ACC112 (cell line): ENCODE data around the gene OXA1L.
A peak's percentile ranks its signal among the peaks of the same experiment; 100 is the strongest.

Experiments used
- H2AFZ ChIP-seq: fragments of 200-600 bp; sonication (generic); one replicate; pipeline ENCODE4 v1.6.0; 2017; ENCODE audit warnings: antibody characterized with exemption, low read length; ENCODE audit not compliant: unreplicated experiment
- H3K27ac ChIP-seq: fragments of 200-600 bp; sonication (generic); 2 replicates; pipeline ENCODE4 v1.5.1; 2014; ENCODE audit warnings: low read depth, mild to moderate bottlenecking, antibody characterized with exemption, low read length, moderate library complexity
- H3K27me3 ChIP-seq: fragments of 200-600 bp; sonication (generic); 2 replicates; pipeline ENCODE4 v1.6.1; 2014; ENCODE audit warnings: mild to moderate bottlenecking, antibody characterized with exemption, low read length, moderate library complexity, mixed read lengths; ENCODE audit not compliant: insufficient read depth
- H3K36me3 ChIP-seq: fragments of 200-600 bp; sonication (generic); 2 replicates; pipeline ENCODE4 v1.6.1; 2016; ENCODE audit warnings: mild to moderate bottlenecking, antibody characterized with exemption, low read length, moderate library complexity, mixed read lengths; ENCODE audit not compliant: insufficient read depth
- H3K4me1 ChIP-seq: fragments of 200-600 bp; sonication (generic); one replicate; pipeline ENCODE4 v1.6.1; 2016; ENCODE audit warnings: low read length, mixed read lengths; ENCODE audit not compliant: insufficient read depth, unreplicated experiment, control insufficient read depth
- H3K4me3 ChIP-seq: fragments of 200-600 bp; sonication (generic); 2 replicates; pipeline ENCODE4 v1.5.1; 2014; ENCODE audit warnings: mild to moderate bottlenecking, low read depth, low read length
- H3K79me2 ChIP-seq: fragments of 200-600 bp; sonication (generic); one replicate; pipeline ENCODE4 v1.6.0; 2016; ENCODE audit warnings: low read length; ENCODE audit not compliant: control insufficient read depth, unreplicated experiment, insufficient read depth

OXA1L gene

DNA sequence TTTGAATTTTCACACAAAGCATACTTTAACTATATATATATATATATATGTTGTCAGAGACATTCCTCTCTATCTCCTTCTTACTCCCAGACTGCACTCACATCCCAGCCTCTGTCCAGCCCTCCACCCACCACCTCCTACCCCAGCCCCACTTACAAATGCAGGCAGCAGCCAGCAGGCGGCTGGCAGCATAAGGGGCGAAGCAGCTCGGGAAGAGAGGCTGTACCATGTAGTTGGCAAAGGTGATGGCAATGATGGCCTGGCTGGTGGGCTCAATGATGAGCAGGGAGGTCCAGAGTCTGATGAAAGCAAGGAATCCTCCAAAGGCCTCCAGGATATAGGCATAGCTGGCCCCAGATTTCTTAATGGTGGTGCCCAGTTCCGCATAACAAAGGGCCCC is 46.3 kb downstream of the OXA1L start:
- Histone ChIP-seq H3K27ac (no peak overlapping the region), H3K4me1 (peaks cover 8% of the 10 kb centered on the region), H3K27me3 (no peaks in the 10 kb centered on the region), H2AFZ (no peak overlapping the region), H3K36me3 (no peaks in the 10 kb centered on the region), H3K4me3 (no peak overlapping the region), H3K79me2 (no peaks in the 10 kb centered on the region)

DNA sequence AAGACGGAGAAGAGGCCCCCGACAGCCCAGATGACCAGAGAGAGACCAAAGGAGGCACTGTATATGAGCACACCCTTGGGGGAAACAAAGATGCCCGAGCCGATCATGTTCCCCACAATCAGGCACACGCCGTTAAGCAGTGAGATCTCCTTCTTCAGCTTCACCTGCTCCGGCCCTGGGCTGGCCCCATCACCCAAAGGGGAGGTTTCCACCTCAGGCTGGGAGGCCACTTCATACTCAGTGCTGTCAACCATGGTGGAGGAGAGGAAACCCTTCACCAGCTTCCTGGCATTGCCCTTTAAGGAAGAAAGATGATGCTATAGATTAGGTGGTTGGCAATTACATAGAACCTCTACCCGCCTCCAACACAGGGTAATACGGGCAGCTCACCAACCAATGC is 46.7 kb downstream of the OXA1L start:
- Histone ChIP-seq H3K4me3 (no peak overlapping the region), H3K4me1 (peaks cover 8% of the 10 kb centered on the region), H3K79me2 (no peaks in the 10 kb centered on the region), H3K27me3 (no peaks in the 10 kb centered on the region), H2AFZ (no peak overlapping the region), H3K27ac (no peak overlapping the region), H3K36me3 (no peaks in the 10 kb centered on the region)

DNA sequence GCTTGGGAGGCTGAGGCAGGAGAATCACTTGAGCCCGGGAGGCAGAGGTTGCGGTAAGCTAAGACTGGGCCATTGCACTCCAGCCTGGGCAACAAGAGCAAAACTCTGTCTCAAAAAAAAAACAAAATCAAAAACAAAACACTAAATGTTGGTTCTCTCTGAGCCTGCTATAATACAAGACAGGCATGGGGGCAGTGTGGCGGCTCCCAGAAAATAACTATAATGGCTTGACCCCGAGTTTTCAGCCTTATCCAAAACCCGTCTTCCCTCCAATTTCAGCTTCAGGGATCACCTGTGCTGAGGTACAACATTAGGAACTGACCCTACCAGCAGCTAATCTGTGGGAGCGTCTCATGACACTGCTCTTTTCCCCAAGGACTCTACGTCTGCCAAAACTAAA is 47.9 kb downstream of the OXA1L start:
- Histone ChIP-seq H3K27ac (no peak overlapping the region), H3K27me3 (no peaks in the 10 kb centered on the region), H3K4me3 (no peak overlapping the region), H2AFZ (no peak overlapping the region), H3K36me3 (no peaks in the 10 kb centered on the region), H3K79me2 (no peaks in the 10 kb centered on the region), H3K4me1 (peaks cover 13% of the 10 kb centered on the region)

DNA sequence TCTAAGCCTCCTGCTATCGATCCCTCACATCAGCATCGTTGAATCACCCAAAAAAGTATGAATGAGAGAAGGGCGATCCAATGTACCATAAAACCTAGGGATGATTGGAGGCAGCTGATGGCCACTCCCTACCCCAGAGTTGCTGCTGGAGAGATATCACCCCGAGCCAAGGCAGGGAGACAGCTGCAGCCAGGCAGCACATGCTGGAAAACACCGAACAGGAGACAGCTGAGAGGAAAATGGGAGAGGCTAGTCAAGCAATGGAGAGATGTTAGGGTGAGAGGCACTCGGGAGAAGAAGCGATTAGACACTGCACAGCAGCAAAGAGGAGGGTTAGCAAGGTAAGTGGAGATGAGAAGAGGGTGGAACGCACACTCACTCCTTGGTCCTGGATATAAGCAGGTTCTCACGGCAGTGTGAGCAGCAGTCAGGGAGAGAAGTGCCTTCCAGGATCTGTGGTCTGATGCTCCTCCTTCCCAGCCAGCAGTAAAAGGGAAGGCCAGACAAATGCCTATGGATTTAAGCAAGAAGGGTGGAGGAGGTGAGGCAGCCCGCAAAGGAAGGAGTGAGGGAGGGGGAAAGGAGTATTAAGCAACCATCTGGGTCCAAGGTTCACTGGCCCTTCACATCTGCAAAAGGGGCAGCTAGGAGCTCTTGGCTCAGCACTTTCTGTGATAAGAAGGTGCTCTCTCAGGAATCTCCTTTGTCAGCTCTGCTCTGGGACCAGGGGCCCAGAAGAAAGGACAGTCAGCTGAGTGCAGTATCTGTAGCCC is 48.6 kb downstream of the OXA1L start, which contains the start of gene SLC7A7:
SLC7A7 (minus strand) TSS at position 495 of the 773 bp plus-strand sequence. CDS start 2,037 bp downstream, outside the sequence.
- Histone ChIP-seq H3K4me1 (peaks cover 21% of the 10 kb centered on the region), H2AFZ (no peak within 1 kb of the TSS), H3K36me3 (no peaks in the 10 kb centered on the region), H3K79me2 (no peaks in the 10 kb centered on the region), H3K27me3 (no peaks in the 10 kb centered on the region), H3K4me3 (no peak within 1 kb of the TSS), H3K27ac (no peak within 1 kb of the TSS)

DNA sequence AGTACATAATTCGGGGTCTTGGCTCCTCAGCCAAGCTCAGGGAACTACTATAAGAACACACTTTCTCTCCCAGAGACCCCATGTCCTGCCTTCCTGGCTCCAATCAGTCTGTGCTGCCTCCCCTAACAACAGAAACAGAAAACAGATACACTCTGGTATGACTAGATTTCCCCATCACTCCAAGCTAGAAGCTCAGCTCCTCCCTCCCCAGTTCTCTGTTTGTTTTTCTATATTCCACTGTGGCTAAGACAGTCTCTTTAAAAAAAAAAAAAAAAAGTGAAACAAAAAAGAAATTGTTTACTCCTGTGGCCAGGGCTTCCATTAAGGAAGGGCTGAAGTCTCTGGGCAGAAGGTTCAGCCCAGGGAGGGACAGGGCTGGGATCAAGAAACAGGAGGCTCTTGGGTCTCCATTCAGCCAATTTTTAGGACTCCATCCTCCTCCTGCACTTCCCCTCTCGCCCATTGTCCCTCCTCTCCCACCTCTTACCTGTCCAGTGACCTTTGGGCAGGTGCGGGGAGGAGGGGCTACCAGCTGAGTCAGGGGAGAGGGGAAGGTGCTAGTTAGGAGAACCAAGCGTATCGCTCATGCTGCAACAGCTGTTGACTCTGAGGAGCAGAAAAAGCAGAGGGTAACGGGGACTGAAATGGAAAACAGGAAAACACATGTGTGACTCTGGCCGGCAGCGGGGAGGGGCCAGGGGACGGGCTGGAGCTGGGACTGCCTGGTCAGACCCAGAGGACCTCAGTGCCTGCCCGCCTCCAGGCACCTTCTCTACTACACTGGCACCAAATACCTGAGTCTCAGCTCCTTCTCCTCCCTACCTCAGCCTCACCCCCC is 52.9 kb downstream of the OXA1L start:
- Histone ChIP-seq H3K27ac (peak overlapping the region; percentile 57), H3K36me3 (no peaks in the 10 kb centered on the region), H3K79me2 (no peaks in the 10 kb centered on the region), H3K4me1 (peaks cover 32% of the 10 kb centered on the region), H3K27me3 (no peaks in the 10 kb centered on the region), H3K4me3 (peak overlapping the region; percentile 74), H2AFZ (peak overlapping the region; percentile 94)

DNA sequence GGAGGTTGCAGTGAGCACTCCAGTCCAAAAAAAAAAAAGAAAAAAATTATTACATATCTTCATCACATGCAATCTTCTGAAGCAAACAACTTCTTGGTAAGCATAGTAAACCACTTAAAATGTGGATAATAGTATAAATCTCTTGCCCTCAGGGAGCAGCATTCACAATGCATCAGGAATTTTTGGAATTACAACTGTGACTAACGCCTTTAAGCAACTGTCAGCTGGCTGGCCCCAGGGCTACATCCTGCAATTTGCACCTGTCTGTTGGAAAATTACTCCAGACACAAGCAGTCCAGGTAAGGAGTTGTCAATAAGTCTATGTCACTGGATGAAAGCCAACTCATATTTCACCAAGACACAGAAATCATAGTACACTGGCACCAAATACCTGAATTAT is 54.2 kb downstream of the OXA1L start:
- Histone ChIP-seq H2AFZ (no peak overlapping the region), H3K27ac (no peak overlapping the region), H3K4me3 (no peak overlapping the region), H3K4me1 (peaks cover 33% of the 10 kb centered on the region), H3K79me2 (no peaks in the 10 kb centered on the region), H3K36me3 (no peaks in the 10 kb centered on the region), H3K27me3 (no peaks in the 10 kb centered on the region)

DNA sequence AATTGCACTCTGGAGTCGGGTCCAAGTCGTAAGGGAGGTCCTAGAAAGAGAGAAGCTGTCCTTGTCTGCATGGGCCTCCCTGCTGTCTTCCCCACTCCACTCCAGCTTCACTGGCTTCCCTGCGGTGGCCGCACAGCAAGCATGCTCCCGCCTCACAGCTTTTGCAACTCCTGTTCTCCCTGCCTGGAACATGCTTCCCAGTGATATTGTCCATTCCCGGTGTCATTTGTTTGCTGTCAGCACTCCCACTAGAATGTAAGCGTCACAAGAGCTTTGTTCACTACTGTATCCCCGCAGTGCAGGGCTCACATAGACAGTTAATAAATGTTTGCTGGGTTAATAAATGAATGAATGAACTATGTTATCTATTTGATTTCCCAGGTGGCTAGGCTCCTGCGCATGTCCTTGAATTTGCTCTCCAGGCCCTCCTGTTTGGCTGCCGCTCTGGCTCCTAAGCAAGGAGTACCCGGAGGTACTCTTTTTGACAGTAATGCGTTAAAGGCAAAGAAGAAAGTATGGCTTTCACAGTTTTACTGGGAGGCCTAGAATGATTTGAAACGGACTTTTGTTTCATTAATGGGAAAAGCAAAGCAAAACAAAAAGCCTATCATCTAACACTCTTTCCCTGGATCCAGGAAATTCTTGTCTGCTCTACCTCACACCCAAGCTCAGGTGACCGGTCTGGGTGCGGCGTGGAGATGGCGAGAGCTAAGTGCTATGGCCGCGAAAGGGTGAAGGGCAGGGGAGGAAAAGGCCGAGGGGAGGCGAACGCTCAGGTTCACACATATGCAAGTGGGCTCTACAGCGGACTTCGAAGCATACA is 54.9 kb downstream of the OXA1L start:
- Histone ChIP-seq H3K79me2 (no peaks in the 10 kb centered on the region), H3K27ac (no peak overlapping the region), H3K4me3 (no peak overlapping the region), H3K4me1 (peaks cover 33% of the 10 kb centered on the region), H2AFZ (no peak overlapping the region), H3K36me3 (no peaks in the 10 kb centered on the region), H3K27me3 (no peaks in the 10 kb centered on the region)

DNA sequence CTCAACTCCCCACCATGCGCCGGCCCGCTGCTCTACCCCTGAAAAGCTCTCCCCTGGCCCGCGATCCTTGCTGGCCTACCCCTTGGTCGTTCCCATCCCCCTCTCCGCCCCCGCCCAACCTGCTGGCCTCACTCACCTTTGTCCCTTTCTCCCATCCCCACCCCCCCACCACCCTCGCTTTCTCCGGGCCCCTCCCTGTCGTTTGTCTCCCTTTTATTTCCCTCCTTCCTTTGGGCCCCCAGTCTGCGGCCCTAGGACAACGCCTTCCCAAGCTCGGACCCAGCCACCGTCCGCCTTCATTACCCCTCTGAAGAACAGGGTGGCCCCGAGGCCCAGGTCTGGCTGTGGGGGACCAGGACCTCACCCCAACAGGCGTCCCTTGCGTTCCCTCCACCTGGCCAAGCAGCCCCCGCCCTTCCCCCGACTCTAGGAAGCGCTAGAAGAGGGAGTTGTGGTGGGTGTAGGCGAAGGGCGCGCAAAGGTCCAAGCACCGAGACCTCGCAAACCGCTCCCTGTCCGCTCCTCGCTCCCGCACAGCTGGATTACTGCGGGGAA is 55.6 kb downstream of the OXA1L start:
- Histone ChIP-seq H3K4me1 (peaks cover 33% of the 10 kb centered on the region), H3K79me2 (no peaks in the 10 kb centered on the region), H3K27ac (no peak overlapping the region), H3K36me3 (no peaks in the 10 kb centered on the region), H2AFZ (peak overlapping the region; percentile 70), H3K27me3 (no peaks in the 10 kb centered on the region), H3K4me3 (peak overlapping the region; percentile 74)
